IMR-90 (cell line): ENCODE data around the gene HOXC10. TPM values are rescaled to one million over a fixed set of nuclear protein-coding genes. Genes with fewer than 3 reads are reported as not detected.

Experiments used
- ATAC-seq: fragments of 200-7000 bp; cut with Tn5 transposase; 2 replicates; pipeline ENCODE4 v1.9.1; 2020; ENCODE audit warnings: low read depth, mild to moderate bottlenecking, moderate library complexity
- BruUV-seq: library from RNA; stranded (reverse); fragments of 400-500 nt; replicated peaks from 2 replicates; lab custom pipeline; 2021; lab: Mats Ljungman, UMichigan
- CTCF ChIA-PET: fragments of 300-600 bp; formaldehyde crosslinking; extraction: SDS; loops from one replicate; lab custom pipeline; 2021; ENCODE audit warnings: antibody characterized with exemption; lab: Yijun Ruan, JAX
- POLR2A ChIA-PET: fragments of 300-600 bp; sonication (Branson Sonifier 250); formaldehyde crosslinking; loops from one replicate; lab custom pipeline; 2022; ENCODE audit warnings: antibody characterized with exemption; ENCODE audit not compliant: unreplicated experiment; lab: Charles Lee
- DNase-seq: peaks from one replicate; pipeline ENCODE4 v3.0.0; 2013
- H2AFZ ChIP-seq: replicated peaks from 2 replicates; pipeline ENCODE3; 2013; ENCODE audit warnings: low read length, mild to moderate bottlenecking; ENCODE audit not compliant: poor library complexity
- H2AK5ac ChIP-seq: 2 replicates; pipeline ENCODE4 v1.6.1; 2013; ENCODE audit warnings: low read depth, low read length, inconsistent platforms
- H2AK9ac ChIP-seq: replicated peaks from 2 replicates; pipeline ENCODE3; 2013; ENCODE audit warnings: mild to moderate bottlenecking, low read depth, low read length, moderate library complexity; ENCODE audit not compliant: poor library complexity
- H2BK120ac ChIP-seq: 2 replicates; pipeline ENCODE4 v1.6.1; 2013; ENCODE audit warnings: low read depth, low read length, inconsistent platforms
- H2BK15ac ChIP-seq: 3 replicates; pipeline ENCODE4 v1.6.1; 2013; ENCODE audit warnings: low read depth, low read length, inconsistent platforms
- H2BK20ac ChIP-seq: 2 replicates; pipeline ENCODE4 v1.6.1; 2013; ENCODE audit warnings: low read depth, mild to moderate bottlenecking, inconsistent platforms, low read length, moderate library complexity
- H2BK5ac ChIP-seq: 2 replicates; pipeline ENCODE4 v1.6.1; 2013; ENCODE audit warnings: mild to moderate bottlenecking, low read depth, low read length, inconsistent platforms; ENCODE audit not compliant: poor library complexity, severe bottlenecking
- H3K14ac ChIP-seq: replicated peaks from 2 replicates; pipeline ENCODE4 v1.6.1; 2013; ENCODE audit warnings: low read depth, low read length, inconsistent platforms
- H3K18ac ChIP-seq: 2 replicates; pipeline ENCODE4 v1.6.1; 2013; ENCODE audit warnings: low read depth, low read length, control low read depth
- H3K23ac ChIP-seq: 2 replicates; pipeline ENCODE4 v1.6.1; 2013; ENCODE audit warnings: low read depth, low read length, inconsistent platforms
- H3K27ac ChIP-seq: 2 replicates; pipeline ENCODE4 v1.5.1; 2013; ENCODE audit warnings: mild to moderate bottlenecking, control low read depth, low read length; ENCODE audit not compliant: insufficient read depth
- H3K27me3 ChIP-seq: 2 replicates; pipeline ENCODE4 v1.6.1; 2013; ENCODE audit warnings: low read length; ENCODE audit not compliant: control insufficient read depth, insufficient read depth
- H3K36me3 ChIP-seq: 2 replicates; pipeline ENCODE4 v1.6.1; 2013; ENCODE audit warnings: low read length, mixed read lengths; ENCODE audit not compliant: control insufficient read depth, insufficient read depth
- H3K4ac ChIP-seq: 2 replicates; pipeline ENCODE4 v1.6.1; 2013; ENCODE audit warnings: low read depth, low read length, inconsistent platforms
- H3K4me1 ChIP-seq: 2 replicates; pipeline ENCODE4 v1.6.1; 2013; ENCODE audit warnings: low read length, mixed read lengths; ENCODE audit not compliant: control insufficient read depth, insufficient read depth
- H3K4me2 ChIP-seq: 2 replicates; pipeline ENCODE4 v1.6.1; 2013; ENCODE audit warnings: low read depth, mild to moderate bottlenecking, control low read depth, low read length, moderate library complexity
- H3K4me3 ChIP-seq: 2 replicates; pipeline ENCODE4 v1.5.1; 2013; ENCODE audit warnings: low read depth, mild to moderate bottlenecking, control low read depth, low read length, moderate library complexity; ENCODE audit not compliant: insufficient read depth
- H3K56ac ChIP-seq: 2 replicates; pipeline ENCODE4 v1.6.1; 2013; ENCODE audit warnings: low read length, inconsistent platforms; ENCODE audit not compliant: insufficient read depth; ENCODE audit errors: extremely low read depth
- H3K79me1 ChIP-seq, 2 experiments: 2 replicates each; pipeline ENCODE4 v1.6.1; 2013; ENCODE audit warnings: low read length in 2 of 2, inconsistent platforms in 1 of 2, low read depth in 1 of 2
- H3K9ac ChIP-seq: 2 replicates; pipeline ENCODE4 v1.6.1; 2013; ENCODE audit warnings: low read depth, low read length, control low read depth
- H3K9me1 ChIP-seq: 2 replicates; pipeline ENCODE4 v1.6.1; 2013; ENCODE audit warnings: low read length, inconsistent platforms; ENCODE audit not compliant: insufficient read depth
- H3K9me3 ChIP-seq: 2 replicates; pipeline ENCODE4 v1.6.1; 2013; ENCODE audit warnings: low read length; ENCODE audit not compliant: control insufficient read depth, insufficient read depth
- H4K20me1 ChIP-seq: 2 replicates; pipeline ENCODE4 v1.6.1; 2013; ENCODE audit warnings: low read length, inconsistent platforms; ENCODE audit not compliant: insufficient read depth
- H4K5ac ChIP-seq: 2 replicates; pipeline ENCODE4 v1.6.1; 2013; ENCODE audit warnings: mild to moderate bottlenecking, low read depth, low read length, control low read depth
- H4K8ac ChIP-seq, 2 experiments: 2 replicates each; pipeline ENCODE4 v1.6.1; 2013; ENCODE audit warnings: low read depth in 2 of 2, low read length in 2 of 2, control low read depth in 1 of 2, inconsistent platforms in 1 of 2
- H4K91ac ChIP-seq: 2 replicates; pipeline ENCODE4 v1.6.1; 2013; ENCODE audit warnings: low read depth, low read length, inconsistent platforms; ENCODE audit not compliant: insufficient read depth
- CEBPB ChIP-seq: IDR thresholded peaks from 2 replicates; pipeline ENCODE4 v1.6.1; 2012; ENCODE audit warnings: low read depth, low read length, improper control_type of control experiment
- CHD1 ChIP-seq: IDR thresholded peaks from 2 replicates; pipeline ENCODE4 v1.6.1; 2012; ENCODE audit warnings: low read depth, low read length, improper control_type of control experiment
- FOS ChIP-seq: fragments of 150-350 bp; IDR thresholded peaks from 2 replicates; pipeline ENCODE4 v1.6.1; 2016; ENCODE audit warnings: low read depth, low read length
- MAFK ChIP-seq: IDR thresholded peaks from 2 replicates; pipeline ENCODE4 v1.6.1; 2012; ENCODE audit warnings: low read depth, low read length, improper control_type of control experiment
- MAZ ChIP-seq: IDR thresholded peaks from 2 replicates; pipeline ENCODE4 v1.6.1; 2012; ENCODE audit warnings: low read depth, mild to moderate bottlenecking, low read length, improper control_type of control experiment, moderate library complexity, borderline replicate concordance
- POLR2A ChIP-seq: IDR thresholded peaks from 2 replicates; pipeline ENCODE4 v1.6.1; 2012; ENCODE audit warnings: mild to moderate bottlenecking, low read depth, low read length
- RAD21 ChIP-seq: IDR thresholded peaks from 2 replicates; pipeline ENCODE4 v1.6.1; 2012; ENCODE audit warnings: low read length, improper control_type of control experiment
- WGBS, 2 experiments: methylation state at CpG; one replicate each; pipeline versions ENCODE4 v1.1.5 to v1.1.7; 2013; ENCODE audit warnings: missing lambda C conversion rate in 2 of 2; ENCODE audit not compliant: insufficient read length in 1 of 2; ENCODE audit errors: extremely low coverage in 2 of 2; 5-methylcytosine and 5-hydroxymethylcytosine counted together
- dilution Hi-C: fragments of 300-500 bp; cut with HindIII; formaldehyde crosslinking; loops from one replicate; pipeline ENCODE4 v1.14.3; 2018; ENCODE audit warnings: low sequenced_read_pairs; ENCODE audit not compliant: unreplicated experiment
- in situ Hi-C: fragments of 300-500 bp; cut with MboI; formaldehyde crosslinking; loops from 3 replicates; pipeline ENCODE4 v1.14.3; 2019; ENCODE audit warnings: low sequenced_read_pairs, inconsistent platforms, mixed read lengths
- intact Hi-C: fragments of 100-400 bp; cut with micrococcal nuclease; formaldehyde crosslinking; loops from 2 replicates; pipeline ENCODE4 v1.10.0; 2022
- polyA plus RNA-seq, 3 experiments: library from polyadenylated mRNA; depleted of rRNA; stranded (reverse); fragments of >200 nt; gene quantifications; 2 replicates each; pipeline ENCODE4 v1.2.3, GENCODE V29; 2012; ENCODE audit warnings: low replicate concordance in 1 of 3
- total RNA-seq: library from RNA; depleted of rRNA; stranded (reverse); fragments of >200 nt; gene quantifications from 2 replicates; pipeline ENCODE4 v1.2.3, GENCODE V29; 2012
- TF ChIP-seq, protein P1 (sequence below): fragments of 150-350 bp; IDR thresholded peaks from 2 replicates; pipeline ENCODE4 v1.6.1; 2017; ENCODE audit warnings: mild to moderate bottlenecking, antibody characterized with exemption, low read length, low read depth

HOXC10 gene
- total and polyA plus RNA-seq, 2 of the 4 experiments (the other 2 are of a cell fraction), result 0.15 TPM; not detected in 1

DNA sequence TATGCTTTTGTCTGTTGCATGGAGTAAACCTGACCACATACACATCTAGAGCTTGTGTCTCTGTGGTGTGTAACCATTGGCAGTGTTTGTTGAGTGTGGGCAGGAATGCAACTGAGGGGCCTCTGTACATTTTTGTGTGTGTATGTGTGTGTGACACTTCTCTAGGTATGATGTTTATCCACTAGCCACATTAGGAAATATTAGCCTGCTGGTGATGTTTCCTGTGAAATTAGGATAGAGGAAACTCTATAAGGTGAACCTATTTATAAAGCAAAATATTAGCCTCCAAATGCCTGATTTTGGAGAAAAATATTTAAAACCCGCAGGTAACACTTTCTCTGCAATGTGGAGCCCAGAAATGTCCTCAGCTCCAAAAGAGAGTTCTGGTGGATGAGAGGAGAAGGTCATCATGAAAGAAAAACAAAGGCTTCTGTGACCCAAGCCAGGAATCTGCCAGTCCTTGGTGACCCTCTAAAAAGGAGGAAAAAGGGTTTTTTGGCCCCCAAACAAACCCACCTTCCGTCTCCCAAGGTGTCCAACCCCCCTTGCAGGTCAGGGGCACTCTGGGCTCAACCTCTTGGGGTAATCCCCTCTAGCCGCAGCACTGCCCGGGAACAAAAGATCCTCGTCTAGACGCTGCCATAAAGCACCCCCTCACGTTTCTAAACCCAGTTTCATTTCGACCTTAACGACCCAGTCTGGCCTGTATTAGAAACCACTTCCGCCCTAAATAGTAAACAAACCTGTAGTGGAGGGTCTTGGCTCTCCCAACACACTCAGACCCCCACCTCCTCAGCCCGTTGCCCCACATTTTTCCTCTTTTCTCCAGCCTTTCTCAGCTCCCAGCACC, 7.1 kb upstream of the HOXC10 start:
- CTCF ChIA-PET, result no interaction called here
- Histone ChIP-seq H3K79me1 (no peaks in the 10 kb centered on the region), H3K23ac (no peak overlapping the region), H3K36me3 (no peaks in the 10 kb centered on the region), H3K4me1 (peaks cover 2% of the 10 kb centered on the region; the same call in 1 of the 2 replicates), H4K91ac (no peak overlapping the region), H2AK9ac (no peak overlapping the region), H3K56ac (no peak overlapping the region), H2BK5ac (no peak overlapping the region), H3K18ac (no peak overlapping the region), H2BK15ac (no peak overlapping the region), H3K27ac (no peak overlapping the region), H3K4me3 (no peak overlapping the region), H3K14ac (no peak overlapping the region), H3K4me2 (no peak overlapping the region), H2BK120ac (no peak overlapping the region), H2AFZ (no peak overlapping the region), H2BK20ac (no peak overlapping the region), H3K27me3 (peaks cover 95% of the 10 kb centered on the region), H4K20me1 (peaks cover 2% of the 10 kb centered on the region; the same call in 1 of the 2 replicates), H3K4ac (no peak overlapping the region), H2AK5ac (no peak overlapping the region), H4K8ac (no peak overlapping the region), H3K9me3 (peaks cover 16% of the 10 kb centered on the region), H3K9me1 (no peaks in the 10 kb centered on the region), H4K5ac (no peak overlapping the region), H3K9ac (no peak overlapping the region)
- in situ Hi-C loops (no loop called here), intact Hi-C loops (no loop called here), dilution Hi-C loops (no loop called here)
- DNase-seq (no peak), ATAC-seq (no peak)
- BruUV-seq, result no TSS peak
- 6% methylated on average over 3 of the region's 11 CpGs; no CpG with 5 or more reads in 1 of the 2 experiments for WGBS, 2 experiments
- TF ChIP-seq FOS, result no peak
- no peak for TF ChIP-seq MAZ
- no peak for TF ChIP-seq RAD21
- TF ChIP-seq POLR2A, result no peak
- TF ChIP-seq MAFK, result no peak
- TF ChIP-seq, protein P1, sequence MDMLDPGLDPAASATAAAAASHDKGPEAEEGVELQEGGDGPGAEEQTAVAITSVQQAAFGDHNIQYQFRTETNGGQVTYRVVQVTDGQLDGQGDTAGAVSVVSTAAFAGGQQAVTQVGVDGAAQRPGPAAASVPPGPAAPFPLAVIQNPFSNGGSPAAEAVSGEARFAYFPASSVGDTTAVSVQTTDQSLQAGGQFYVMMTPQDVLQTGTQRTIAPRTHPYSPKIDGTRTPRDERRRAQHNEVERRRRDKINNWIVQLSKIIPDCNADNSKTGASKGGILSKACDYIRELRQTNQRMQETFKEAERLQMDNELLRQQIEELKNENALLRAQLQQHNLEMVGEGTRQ, result no peak
- no peak for TF ChIP-seq CHD1
- TF ChIP-seq CEBPB, result no peak
- POLR2A ChIA-PET, result no interaction called here
